COR-L47 (cell line): Measurements from ENCODE around the gene AGTPBP1.
"Not testable (repeated sequence)": the region's sequence is repeated elsewhere in the genome, so short reads cannot be mapped to it uniquely, and the experiment has no call there.

Experiments
- DNase-seq: peaks from one replicate; lab custom pipeline; 2025; lab: John Stamatoyannopoulos, UW

Gene AGTPBP1

DNA sequence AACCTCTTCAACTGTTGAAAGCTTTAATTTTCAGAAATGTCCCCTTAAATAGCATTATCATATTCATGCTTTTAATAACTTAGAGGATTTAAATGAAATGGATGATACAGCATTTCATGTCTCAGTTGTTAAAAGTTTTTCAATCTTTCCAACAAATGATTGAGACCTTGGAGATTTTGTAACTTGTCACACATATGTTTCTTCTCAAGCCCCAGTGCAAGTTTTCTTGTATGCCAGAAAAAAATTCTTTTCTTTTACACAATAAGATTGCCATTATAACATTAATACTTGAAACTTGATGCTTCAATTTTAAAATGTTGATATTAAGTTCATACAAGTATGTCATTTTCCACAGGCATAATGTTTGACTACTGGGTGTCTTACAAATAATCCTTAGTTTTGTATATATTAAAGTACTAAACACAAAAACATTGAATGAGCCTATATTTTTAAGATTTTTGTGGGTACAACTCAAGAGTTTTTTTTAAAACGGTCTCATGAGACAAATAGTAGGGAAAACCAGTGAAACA, 124.5 kb downstream of the AGTPBP1 start:
- no peak for DNase-seq

DNA sequence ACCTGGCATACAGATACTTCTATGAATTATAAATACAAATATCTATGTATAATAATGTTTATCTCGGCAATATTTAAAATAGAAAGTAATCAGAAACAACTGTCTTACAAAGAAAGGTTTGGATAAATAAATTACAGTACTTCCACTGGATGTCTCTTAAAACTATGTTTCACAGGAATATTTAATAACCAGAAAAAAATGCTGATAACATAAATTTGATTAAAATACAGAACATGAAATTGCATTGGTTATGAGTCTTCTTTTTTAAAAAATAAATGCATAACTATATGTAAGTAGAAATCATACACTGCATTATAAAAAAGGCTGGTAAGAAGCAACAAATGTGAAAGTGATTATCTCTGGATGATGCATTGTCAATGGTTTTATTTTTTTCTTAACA, 126.0 kb downstream of the AGTPBP1 start:
- no peak for DNase-seq

DNA sequence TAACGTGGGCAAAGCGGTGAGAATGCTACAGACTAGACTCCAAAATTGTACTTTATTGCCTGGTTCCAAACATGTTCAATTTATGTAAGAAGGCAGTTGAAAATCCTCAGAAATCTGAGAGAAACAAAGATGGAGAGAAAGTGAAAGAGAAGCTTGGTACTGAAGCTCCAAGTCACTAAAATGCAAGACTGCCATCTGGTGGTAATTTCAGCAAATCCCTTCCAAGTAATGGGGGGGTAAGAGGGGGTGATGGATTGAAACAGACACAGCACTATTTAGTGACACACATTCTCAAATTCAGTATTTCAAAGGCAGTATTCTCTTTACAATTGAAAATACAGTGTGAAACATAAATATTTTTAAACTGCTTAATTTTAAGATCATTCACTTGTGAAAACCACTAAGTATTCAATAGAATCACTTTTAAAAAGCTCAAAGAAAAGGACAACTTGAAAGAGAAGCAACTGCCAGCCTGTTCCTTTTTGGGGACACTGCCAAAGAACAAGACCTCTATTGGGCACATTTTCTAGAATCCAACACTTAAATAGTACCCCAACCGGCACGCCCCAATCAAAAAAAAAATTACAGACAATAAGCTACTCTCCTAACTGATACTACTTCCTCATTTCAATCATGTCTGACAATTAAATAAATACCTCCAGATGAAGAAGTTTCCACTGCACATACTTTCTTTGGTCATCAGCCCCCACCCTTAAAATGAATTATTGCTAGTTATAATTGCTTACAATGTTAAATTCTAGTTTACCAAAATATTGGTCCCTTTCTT, 131.5 kb downstream of the AGTPBP1 start:
- DNase-seq, result peak; percentile 49

DNA sequence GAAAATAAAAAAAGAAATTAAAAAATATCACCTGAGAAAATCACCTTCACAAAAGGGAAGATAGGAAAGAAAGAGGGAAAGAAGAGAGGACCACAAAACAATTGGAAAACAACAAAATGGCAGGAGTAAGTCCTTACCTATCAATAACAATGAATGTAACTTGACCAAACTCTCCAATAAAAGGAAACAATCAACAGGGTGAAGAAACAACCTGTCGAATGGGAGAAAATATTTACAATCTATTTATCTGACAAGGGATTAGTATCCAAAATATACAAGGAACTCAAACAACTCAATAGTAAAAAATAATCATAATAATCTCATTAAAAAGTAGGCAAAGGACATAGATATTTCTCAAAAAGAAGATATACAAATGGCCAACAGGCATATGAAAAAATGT, 135.8 kb downstream of the AGTPBP1 start:
- no peak for DNase-seq

DNA sequence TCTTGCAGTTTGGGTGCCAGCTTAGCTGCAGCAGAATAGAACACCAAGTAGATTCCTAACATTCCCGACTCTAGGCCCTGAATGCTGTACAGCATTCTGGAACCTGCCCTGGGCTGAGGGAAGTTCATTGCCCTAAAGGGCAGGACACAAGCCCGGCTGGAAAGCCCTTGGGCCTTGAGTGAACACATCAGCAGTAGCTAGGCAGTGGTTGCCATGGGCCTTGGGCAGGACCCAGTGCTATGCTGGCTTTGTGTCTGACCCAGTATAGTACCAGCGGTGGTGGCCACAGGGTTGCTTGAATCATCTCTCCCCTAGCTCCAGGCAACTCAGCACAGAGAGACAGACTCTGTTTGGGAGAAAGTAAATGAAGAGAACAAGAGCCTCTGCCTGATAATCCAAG, 137.8 kb downstream of the AGTPBP1 start:
- DNase-seq, result no peak

DNA sequence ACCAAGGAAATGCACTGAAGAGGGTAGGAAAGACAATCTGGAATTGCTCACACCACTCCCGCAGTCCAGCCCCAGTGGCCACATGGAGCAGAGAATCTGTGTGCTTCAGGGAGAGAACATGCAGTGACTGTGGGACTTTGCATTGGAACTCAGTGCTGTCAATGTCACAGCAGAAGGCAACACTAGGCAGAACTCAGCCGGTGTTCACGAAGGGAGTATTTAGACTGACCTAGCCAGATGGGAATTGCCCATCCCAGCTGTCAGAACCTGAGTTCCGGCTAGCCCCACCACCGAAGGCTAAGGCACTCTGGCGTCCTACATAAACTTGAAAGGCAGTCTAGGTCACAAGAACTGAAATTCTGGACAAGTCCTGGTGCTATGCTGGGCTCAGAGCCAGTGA, 139.0 kb downstream of the AGTPBP1 start:
- no peak for DNase-seq

DNA sequence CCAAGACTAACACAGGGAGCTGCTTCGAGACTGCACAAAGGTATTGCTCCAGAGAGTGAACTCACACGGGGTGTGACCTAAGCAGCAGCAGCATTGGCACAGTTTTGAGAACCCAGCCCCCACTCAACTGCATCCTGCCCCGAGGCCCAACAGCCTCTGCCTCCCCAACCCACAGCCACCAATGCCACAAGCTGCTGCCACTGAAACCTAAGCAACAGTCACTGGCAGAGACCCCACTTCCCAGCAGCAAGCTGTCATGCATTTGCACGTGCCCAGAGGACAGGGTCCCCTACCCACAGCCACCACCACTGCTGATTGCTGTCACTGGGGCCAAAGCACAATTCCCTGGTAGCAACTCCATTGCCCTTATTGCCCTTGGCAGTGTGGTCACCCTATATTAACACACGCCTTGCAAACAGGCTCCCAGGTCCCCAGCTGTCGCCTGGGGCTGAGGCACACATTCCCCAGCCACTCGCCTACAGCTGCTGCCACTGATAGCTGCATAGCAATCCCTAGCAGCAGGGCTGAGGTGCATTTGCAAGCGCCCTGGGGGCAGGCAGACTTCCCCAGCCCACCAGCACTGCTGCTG, 141.0 kb downstream of the AGTPBP1 start:
- no peak for DNase-seq

DNA sequence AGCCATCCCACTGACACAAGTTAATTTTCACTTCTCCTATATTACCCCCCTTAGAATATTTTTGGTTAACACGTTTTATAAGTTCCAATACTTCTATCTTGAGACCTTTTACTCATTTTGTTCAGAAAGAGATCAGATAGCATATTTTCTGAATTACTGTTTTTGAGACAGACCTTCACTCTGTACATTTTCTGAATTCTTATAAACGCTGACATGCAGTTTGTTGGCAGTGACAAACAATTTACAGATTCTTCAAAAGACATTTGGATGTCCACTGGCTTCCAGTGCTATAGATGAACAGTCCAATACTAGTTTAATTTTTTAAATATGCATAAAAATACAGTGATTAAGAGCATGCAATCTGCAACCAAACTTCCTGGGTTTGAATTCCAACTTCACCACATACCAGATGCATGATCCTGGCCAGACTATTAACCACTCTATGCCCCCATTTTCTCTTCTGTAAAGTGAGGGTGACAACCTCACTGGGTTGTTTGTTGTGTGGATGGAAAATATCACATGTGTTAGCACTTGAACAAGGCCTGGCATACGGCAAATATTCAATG, 142.1 kb downstream of the AGTPBP1 start:
- DNase-seq, result no peak

DNA sequence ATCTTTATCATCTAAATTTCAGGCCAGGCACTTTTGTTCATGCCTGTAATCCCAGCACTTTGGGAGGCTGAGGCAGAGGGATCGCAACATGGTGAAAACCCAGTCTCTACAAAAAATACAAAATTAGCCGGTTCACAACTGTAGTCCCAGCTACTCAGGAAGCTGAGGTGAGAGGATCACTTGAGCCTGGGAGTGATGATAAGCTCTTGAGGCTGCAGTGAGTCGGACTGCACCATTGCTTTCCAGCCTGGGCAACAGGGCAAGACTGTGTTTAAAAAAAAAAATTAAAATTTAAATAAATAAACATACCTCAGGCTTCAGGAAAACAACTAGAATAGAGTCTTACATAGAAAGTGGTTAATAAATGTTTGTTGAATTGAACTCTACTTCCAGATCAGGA, 147.4 kb downstream of the AGTPBP1 start:
- DNase-seq, result no peak

DNA sequence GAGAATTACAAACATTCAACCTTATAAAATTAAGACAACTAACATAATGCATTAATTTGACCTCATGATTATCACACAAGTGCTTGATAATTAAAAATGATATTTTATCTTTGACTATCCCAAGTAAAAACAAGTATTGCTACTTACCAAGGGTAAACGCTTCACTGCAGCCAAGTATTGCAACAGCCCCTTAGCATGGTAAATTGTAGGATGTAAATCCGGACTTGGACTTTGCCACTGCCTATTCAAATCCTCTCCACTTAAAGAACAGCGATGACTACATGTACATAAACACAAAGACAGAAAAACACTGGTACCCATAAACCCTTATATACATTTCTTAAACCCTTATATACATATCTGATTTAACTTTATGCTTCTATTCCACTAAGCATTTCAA, 155.1 kb downstream of the AGTPBP1 start:
- DNase-seq, result no peak

DNA sequence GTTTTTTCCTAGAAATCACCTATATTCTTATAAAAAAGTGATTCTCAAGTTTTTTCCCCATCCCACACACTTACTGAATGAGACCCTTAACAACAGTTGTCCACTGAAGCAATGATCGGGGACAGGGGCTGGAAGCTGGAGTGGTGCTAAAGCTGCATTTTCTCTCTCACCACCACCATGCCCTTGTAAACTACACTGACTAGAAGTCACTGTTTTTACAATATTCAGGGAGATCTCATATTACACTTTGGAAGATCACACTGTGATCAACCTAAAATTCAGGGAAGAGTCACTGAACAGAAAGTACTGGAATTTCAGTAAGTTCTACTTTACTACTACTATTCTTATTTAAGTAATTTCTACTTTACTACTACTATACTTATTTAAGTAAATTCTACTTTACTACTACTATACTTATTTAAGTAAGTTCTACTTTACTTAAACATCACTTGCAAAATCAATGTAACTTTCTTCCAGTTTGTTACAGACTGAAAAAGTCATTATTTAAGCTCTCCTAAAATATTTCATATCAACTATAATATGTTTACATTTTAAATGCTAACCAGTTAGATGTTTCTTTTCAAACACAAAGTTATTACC, 164.3 kb downstream of the AGTPBP1 start:
- DNase-seq, result no peak

DNA sequence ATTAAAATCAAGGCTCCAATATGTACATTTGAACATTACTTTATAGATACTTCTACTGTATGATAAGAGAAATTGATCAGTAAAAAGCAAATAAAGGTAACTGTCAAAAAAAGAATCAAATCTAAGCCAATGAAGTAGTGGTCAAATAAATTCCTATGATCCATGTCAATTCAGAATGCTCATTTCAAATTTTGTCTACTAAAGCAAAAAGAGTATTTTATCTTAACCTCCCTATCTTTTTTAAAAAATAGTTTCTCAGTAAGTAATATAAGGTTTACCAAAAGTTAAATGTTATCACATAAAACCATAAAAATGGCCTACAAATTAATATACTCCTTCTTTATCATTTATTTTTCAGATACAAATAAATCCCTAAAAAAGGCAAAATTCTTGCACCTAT, 165.9 kb downstream of the AGTPBP1 start:
- no peak for DNase-seq

DNA sequence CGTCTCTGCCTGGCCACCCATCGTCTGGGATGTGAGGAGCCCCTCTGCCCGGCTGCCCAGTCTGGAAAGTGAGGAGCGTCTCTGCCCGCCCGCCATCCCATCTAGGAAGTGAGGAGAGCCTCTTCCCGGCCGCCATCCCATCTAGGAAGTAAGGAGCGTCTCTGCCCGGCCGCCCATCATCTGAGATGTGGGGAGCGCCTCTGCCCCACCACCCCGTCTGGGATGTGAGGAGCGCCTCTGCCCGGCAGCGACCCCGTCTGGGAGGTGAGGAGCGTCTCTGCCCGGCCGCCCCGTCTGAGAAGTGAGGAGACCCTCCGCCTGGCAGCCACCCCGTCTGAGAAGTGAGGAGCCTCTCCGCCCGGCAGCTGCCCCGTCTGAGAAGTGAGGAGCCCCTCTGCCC, 168.2 kb downstream of the AGTPBP1 start:
- not testable (repeated sequence) for DNase-seq

DNA sequence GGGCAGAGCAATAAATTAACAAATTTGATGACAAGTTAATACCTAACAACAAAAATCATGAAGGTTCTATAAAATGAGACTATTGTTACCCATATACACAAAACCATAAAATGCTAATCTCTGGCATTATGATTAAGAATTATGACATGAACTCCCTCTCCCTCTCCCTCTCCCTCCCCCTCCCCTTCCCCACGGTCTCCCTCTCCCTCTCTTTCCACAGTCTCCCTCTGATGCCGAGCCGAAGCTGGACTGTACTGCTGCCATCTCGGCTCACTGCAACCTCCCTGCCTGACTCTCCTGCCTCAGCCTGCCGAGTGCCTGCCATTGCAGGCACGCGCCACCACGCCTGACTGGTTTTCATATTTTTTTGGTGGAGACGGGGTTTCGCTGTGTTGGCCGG, 168.8 kb downstream of the AGTPBP1 start:
- DNase-seq, result not testable (repeated sequence)

DNA sequence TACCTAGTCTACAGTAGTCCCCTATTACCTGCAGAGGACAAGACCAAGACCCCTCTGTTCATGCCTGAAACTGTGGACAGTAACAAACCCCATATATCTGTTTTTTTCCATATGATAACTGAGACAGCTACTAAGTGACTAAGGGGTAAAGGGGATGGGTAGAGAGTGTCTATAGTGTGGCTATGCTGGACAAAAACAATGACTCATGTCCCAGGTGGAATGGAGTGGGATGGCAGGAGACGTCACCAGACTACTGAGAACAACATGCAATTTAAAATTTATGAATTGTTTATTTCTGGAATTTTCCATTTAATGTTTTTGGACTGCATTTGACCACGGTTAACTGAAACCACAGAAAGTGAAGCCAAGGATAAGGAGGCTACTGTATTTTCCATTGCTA, 171.8 kb downstream of the AGTPBP1 start:
- no peak for DNase-seq

DNA sequence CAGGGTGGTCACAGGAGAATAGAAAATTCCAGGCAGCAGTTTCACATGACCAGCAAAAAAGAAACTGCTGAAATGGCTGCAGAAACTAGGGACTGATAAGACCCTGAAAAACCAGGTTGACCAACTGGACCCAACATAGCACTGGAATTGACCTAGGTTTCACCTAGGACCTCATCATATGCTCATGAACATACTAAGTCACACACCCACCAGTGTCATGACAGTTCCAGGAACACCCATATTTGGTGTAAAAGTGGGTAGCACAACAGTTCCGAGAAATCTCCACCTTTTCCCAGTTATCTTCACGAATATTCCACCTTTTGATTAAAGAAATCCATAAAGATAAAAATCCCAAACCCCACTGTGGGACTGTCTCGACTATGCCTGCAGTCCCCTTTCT, 182.2 kb downstream of the AGTPBP1 start:
- DNase-seq, result no peak

DNA sequence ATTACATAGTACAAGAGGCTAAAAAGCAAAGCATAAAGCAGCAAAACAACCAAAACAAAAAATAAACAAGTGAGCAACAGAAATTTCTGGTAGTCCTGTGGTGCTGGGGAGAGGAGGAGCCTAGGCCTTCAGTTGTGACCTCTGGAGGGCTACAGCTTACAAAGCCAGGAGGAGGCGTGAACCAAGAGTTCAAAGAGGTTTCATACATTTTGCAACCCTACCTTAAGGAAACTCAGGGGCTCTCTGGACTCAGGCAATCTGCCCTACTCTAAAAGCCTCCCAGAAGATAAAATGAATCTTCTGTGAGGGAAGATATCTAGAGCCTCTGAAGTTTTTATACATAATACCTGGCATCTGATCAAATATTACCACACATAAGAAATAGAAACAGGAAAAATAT, 187.4 kb downstream of the AGTPBP1 start:
- DNase-seq, result no peak

DNA sequence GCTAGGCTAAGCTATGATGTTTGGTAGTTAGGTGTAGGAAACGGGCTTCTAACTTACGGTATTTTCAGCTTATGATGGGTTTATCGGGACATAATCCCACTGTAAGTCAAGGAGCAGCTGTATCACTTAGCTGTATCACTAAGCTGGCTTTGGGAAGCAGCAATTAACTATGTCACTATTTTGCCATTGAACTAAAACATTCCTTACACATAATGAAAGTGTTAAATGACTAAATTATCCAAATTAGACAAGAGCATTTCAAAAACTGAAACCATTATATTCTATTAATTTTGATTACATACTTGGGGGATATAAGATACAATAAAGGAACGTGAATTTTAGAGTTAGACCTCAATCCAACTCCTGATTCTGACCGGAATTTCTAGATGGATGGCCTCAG, 188.3 kb downstream of the AGTPBP1 start:
- DNase-seq, result no peak

DNA sequence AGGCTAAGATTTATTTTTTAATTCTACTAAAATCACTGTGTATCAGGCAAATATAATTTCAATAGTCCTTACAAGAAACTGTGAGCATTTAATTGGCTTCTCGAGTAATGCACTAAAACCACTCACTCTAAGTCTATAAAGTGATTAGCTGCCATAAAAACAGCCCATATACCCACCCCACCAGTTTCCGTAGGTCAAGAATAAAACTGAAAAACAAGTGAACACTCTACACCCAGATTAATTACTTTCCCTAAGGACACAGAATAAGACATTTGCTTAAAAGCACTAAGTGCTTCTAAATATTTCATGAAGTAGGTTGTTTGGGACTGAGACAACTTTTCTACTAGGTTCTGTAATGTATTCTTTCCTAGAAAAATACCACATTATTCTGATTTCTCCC, 194.2 kb downstream of the AGTPBP1 start:
- no peak for DNase-seq

DNA sequence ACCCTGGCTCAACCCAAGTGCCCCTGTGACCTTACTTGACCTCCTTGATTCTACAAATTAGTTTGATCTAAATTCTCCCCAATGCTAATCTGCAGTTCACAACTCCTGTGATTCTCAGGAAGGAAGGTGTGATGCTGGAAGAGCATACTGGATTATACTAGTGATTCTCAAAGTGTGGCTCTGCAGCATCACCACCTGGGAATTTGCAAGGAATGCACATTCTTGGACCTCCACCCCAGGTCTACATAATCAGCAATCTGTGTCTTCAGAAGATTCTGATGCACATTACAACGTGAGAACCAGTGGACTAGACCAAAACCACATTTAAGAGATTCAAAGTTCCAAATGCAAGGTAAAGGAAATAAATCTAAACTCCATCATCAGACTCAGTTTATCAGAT, 198.6 kb downstream of the AGTPBP1 start:
- no peak for DNase-seq

DNA sequence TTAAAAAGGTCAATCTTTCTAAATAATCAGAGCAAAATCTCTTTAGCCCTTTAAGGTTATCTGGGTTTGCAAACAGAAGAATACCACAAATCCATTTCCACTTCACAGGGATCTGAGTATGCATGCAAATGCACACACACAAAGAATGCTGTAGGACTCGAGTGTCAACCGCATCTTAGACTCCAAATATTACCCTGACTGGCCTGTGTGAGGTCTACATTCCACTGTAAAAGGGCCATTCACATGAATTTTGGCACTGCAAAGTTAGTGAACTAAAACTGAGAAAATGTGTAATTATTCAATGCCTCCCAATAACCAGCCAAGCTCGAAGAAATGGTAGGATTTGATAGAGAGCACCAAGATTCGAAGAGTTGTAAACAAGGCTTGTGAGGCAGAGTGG, 199.9 kb downstream of the AGTPBP1 start:
- no peak for DNase-seq

DNA sequence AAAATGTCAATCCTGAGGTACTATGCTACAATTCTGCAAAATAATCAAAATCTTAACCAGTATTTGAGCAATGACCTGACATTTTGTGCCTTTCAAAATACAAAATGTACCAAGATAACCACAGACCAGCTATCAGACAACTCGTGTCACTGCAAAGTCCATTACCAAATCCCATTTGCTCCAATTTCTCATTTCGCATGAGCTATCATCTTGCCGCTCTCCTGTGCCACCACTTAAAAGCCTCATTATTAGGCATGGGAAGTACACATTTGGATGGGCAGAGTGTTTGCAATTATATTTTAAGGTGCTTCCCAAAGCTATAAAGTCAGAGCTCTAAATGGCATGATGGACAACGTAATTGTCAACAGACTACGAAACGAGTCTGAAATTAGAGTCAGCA, 205.2 kb downstream of the AGTPBP1 start:
- DNase-seq, result no peak

DNA sequence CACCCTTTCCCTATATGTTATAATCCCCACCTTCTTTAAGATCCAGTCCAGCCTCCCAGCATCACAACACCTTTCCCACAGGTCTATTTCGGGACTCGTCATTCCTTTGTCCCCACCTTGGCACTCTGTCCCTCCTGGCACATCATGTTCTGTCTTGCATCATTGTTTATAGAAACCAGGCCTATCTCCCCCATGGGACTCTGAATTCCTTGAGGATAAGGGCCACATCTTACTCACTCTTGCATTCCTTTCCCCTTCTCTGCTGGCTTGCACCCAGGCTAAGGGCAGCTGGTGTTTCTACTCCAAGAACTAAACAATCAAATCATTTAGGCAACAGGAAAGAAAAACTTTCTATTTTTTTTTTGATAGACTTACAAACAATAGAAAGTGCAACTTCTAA, 205.7 kb downstream of the AGTPBP1 start:
- DNase-seq, result no peak
